Gastroesophageal sphincter (tissue), 4 donors: Measurements from ENCODE around the gene PALM3. TPM values are rescaled to one million over a fixed set of nuclear protein-coding genes. Genes with fewer than 3 reads are reported as not detected.

Experiments used
- ATAC-seq: fragments of 150-250 bp; one replicate; pipeline ENCODE4 v1.9.1; 2016; ENCODE audit warnings: mild to moderate bottlenecking, moderate library complexity
- H3K27ac ChIP-seq, 4 donors: fragments of 200-600 bp; sonication (generic) in 3 of 4; 1 replicate in 3 of 4; 2 replicates in 1 of 4; pipeline ENCODE4 v1.5.1; 2016 to 2019
- H3K27me3 ChIP-seq: fragments of 200-600 bp; sonication (generic); one replicate; pipeline ENCODE4 v1.5.1; 2019
- H3K36me3 ChIP-seq, 2 donors: fragments of 200-600 bp; sonication (generic); one replicate each; pipeline ENCODE4 v1.5.1; 2019; ENCODE audit warnings: control low read depth in 1 of 2
- H3K4me1 ChIP-seq, 3 donors: fragments of 200-600 bp; sonication (generic); 1 replicate in 2 of 3; 2 replicates in 1 of 3; pipeline ENCODE4 v1.5.1; 2016 to 2019; ENCODE audit warnings: control low read depth in 2 of 3
- H3K4me3 ChIP-seq, 2 donors: fragments of 200-600 bp; sonication (generic); one replicate each; pipeline ENCODE4 v1.5.1; 2019; ENCODE audit warnings: mild to moderate bottlenecking in 1 of 2, moderate library complexity in 1 of 2
- H3K9me3 ChIP-seq, 3 donors: fragments of 200-600 bp; sonication (generic); one replicate each; pipeline ENCODE4 v1.5.1; 2017 to 2019; ENCODE audit warnings: control low read depth in 2 of 3
- CTCF ChIP-seq, 4 experiments: fragments of 200-600 bp in 2 of 4; fragments of 450-650 bp in 2 of 4; sonication (generic) in 1 of 4; IDR thresholded peaks; one replicate each; pipeline ENCODE4 v1.5.1; 2017 to 2019; ENCODE audit warnings: antibody characterized with exemption in 4 of 4, mild to moderate bottlenecking in 2 of 4, moderate library complexity in 2 of 4
- EP300 ChIP-seq: sonication (generic); formaldehyde crosslinking; IDR thresholded peaks from one replicate; pipeline ENCODE4 v1.6.1; 2017; ENCODE audit warnings: antibody characterized with exemption, mild to moderate bottlenecking
- POLR2A ChIP-seq, 2 donors: fragments of 450-650 bp; IDR thresholded peaks; one replicate each; pipeline ENCODE4 v1.6.1; 2017; ENCODE audit warnings: antibody characterized with exemption in 2 of 2, mild to moderate bottlenecking in 2 of 2, moderate library complexity in 1 of 2
- POLR2AphosphoS5 ChIP-seq: sonication (generic); formaldehyde crosslinking; IDR thresholded peaks from one replicate; pipeline ENCODE4 v1.6.1; 2017; ENCODE audit warnings: antibody characterized with exemption
- WGBS, 2 donors: methylation state at CpG; one replicate each; pipeline ENCODE4 v1.1.5; 2018; ENCODE audit warnings: low coverage in 1 of 2; 5-methylcytosine and 5-hydroxymethylcytosine counted together
- total RNA-seq, 4 donors: library from RNA; depleted of rRNA; stranded (reverse); fragments of >200 nt; gene quantifications; one replicate each; pipeline ENCODE4 v1.1.0, GENCODE V29; 2016

PALM3 gene
- total RNA-seq, 4 donors from 2014 or later: not detected

- Histone ChIP-seq H3K4me3 (no peak within 1 kb of the TSS), H3K27me3 (no peaks in the 10 kb centered on the region), H3K9me3 (no peaks in the 10 kb centered on the region), H3K4me1 (peaks cover 0 to 34% (median 23%) of the 10 kb centered on the region in 3 donors), H3K27ac (peak within 1 kb of the TSS in 1 of 4 donors; percentile 7), H3K36me3 (peaks cover 0 to 17% of the 10 kb centered on the region in 2 donors)
- no peak for TF ChIP-seq CTCF (IDR thresholded peaks at IDR 0.05)
- WGBS, 2 donors: 100% methylated on average over 1 of the region's 54 CpGs; no CpG with 5 or more reads in 1 of the 2 donors
- no peak for ATAC-seq
Measured at GRCh38 chr19:14085309-14085995, 23.6 kb upstream of the PALM3 start, which contains the start of gene C19orf67. C19orf67 (minus strand) TSS chr19:14085783; CDS start chr19:14085627, 156 bp downstream.

- no peak overlapping the region for H3K4me3 ChIP-seq
Measured at GRCh38 chr19:14082675-14082960, 20.7 kb upstream of the PALM3 start.

GRCh38 chr19:14081797-14082674 lies 20.2 kb upstream of the PALM3 start:
- peak overlapping the region; percentile 61 to 96 (median 94) for H3K27ac ChIP-seq
- no peaks in the 10 kb centered on the region for H3K9me3 ChIP-seq
- no peak for TF ChIP-seq CTCF (IDR thresholded peaks at IDR 0.05)
- peak overlapping the region; percentile 55 to 83 for H3K4me3 ChIP-seq
- H3K4me1 ChIP-seq: peaks cover 0 to 27% (median 19%) of the 10 kb centered on the region in 3 donors
- H3K27me3 ChIP-seq: no peaks in the 10 kb centered on the region
- 14 to 51% methylated on average over 1 to 7 of the region's 24 CpGs for WGBS, 2 donors
- ATAC-seq: no peak
- no peaks in the 10 kb centered on the region for H3K36me3 ChIP-seq

More at GRCh38 chr19:14082675-14082960, 20.7 kb upstream of the PALM3 start:
- Histone ChIP-seq H3K27ac (peak overlapping the region in 2 of 4 donors; percentile 92 to 95), H3K9me3 (no peaks in the 10 kb centered on the region), H3K36me3 (peaks cover 0 to 2% of the 10 kb centered on the region in 2 donors), H3K27me3 (no peaks in the 10 kb centered on the region), H3K4me1 (peaks cover 0 to 27% (median 19%) of the 10 kb centered on the region in 3 donors)
- TF ChIP-seq EP300: no peak
- 70 to 80% methylated on average over 1 of the region's 1 CpG for WGBS, 2 donors
- ATAC-seq: no peak

- H3K4me1 ChIP-seq: peaks cover 0 to 27% (median 19%) of the 10 kb centered on the region in 3 donors
- H3K36me3 ChIP-seq: no peaks in the 10 kb centered on the region
- H3K4me3 ChIP-seq: peak overlapping the region; percentile 79 to 83
- ATAC-seq: peak; percentile 98
- 0 to 1% methylated on average over 6 to 18 of the region's 50 CpGs for WGBS, 2 donors
- H3K27me3 ChIP-seq: no peaks in the 10 kb centered on the region
- no peaks in the 10 kb centered on the region for H3K9me3 ChIP-seq
- TF ChIP-seq POLR2A (IDR thresholded peaks at IDR 0.05): peak; percentile 78
- TF ChIP-seq POLR2AphosphoS5: peak; percentile 77
- TF ChIP-seq EP300: no peak
- TF ChIP-seq CTCF (IDR thresholded peaks at IDR 0.05): peak in 2 of 4 experiments; percentile 7 to 24
- H3K27ac ChIP-seq: peak overlapping the region; percentile 92 to 96 (median 96)
Measured at GRCh38 chr19:14080887-14081796, 19.3 kb upstream of the PALM3 start.

- no peak for ATAC-seq
- no peaks in the 10 kb centered on the region for H3K36me3 ChIP-seq
- no peaks in the 10 kb centered on the region for H3K27me3 ChIP-seq
- no peak for TF ChIP-seq CTCF (IDR thresholded peaks at IDR 0.05)
- TF ChIP-seq POLR2AphosphoS5: no peak
- TF ChIP-seq EP300: no peak
- no peak for TF ChIP-seq POLR2A (IDR thresholded peaks at IDR 0.05)
- H3K27ac ChIP-seq: no peak overlapping the region
- 69 to 84% methylated on average over 2 of the region's 2 CpGs for WGBS, 2 donors
- peaks cover 0 to 52% (median 25%) of the 10 kb centered on the region in 3 donors for H3K4me1 ChIP-seq
- no peaks in the 10 kb centered on the region for H3K9me3 ChIP-seq
- no peak overlapping the region for H3K4me3 ChIP-seq
Measured at GRCh38 chr19:14078411-14078810, 16.5 kb upstream of the PALM3 start.
